8988T (cell line): ENCODE measurements around the gene CARD11.

ENCODE experiments used
- DNase-seq: peaks from one replicate; pipeline ENCODE4 v3.0.0; 2011

The CARD11 gene

GRCh38 chr7:3043544-3044371 lies at the start of gene CARD11:
CARD11 (minus strand) TSS chr7:3043867; CDS start chr7:2958506, 85,361 bp downstream.
- peak; percentile 26 for DNase-seq

- DNase-seq, result no peak
Observed at GRCh38 chr7:3092468-3092867, 48.8 kb upstream of the CARD11 start.

GRCh38 chr7:3091631-3092030 lies 48.0 kb upstream of the CARD11 start:
- no peak for DNase-seq

GRCh38 chr7:3089493-3089892 lies 45.8 kb upstream of the CARD11 start:
- peak; percentile 29 for DNase-seq

- no peak for DNase-seq
Observed at GRCh38 chr7:3087243-3087755, 43.6 kb upstream of the CARD11 start.

GRCh38 chr7:3083350-3083749 lies 39.7 kb upstream of the CARD11 start:
- DNase-seq, result no peak

GRCh38 chr7:3082831-3083230 lies 39.2 kb upstream of the CARD11 start:
- no peak for DNase-seq

- DNase-seq, result no peak
Observed at GRCh38 chr7:3082386-3082785, 38.7 kb upstream of the CARD11 start.

- no peak for DNase-seq
Observed at GRCh38 chr7:3080106-3080505, 36.4 kb upstream of the CARD11 start.

GRCh38 chr7:3078514-3078913 lies 34.8 kb upstream of the CARD11 start:
- DNase-seq, result no peak

- DNase-seq, result no peak
Observed at GRCh38 chr7:3076700-3077099, 33.0 kb upstream of the CARD11 start.

- no peak for DNase-seq
Observed at GRCh38 chr7:3076163-3076562, 32.5 kb upstream of the CARD11 start.

GRCh38 chr7:3075441-3075840 lies 31.8 kb upstream of the CARD11 start:
- no peak for DNase-seq

GRCh38 chr7:3074459-3074821 lies 30.8 kb upstream of the CARD11 start:
- DNase-seq, result no peak

GRCh38 chr7:3073763-3074458 lies 30.2 kb upstream of the CARD11 start:
- DNase-seq, result no peak

GRCh38 chr7:3070908-3071307 lies 27.2 kb upstream of the CARD11 start:
- DNase-seq, result no peak

GRCh38 chr7:3069771-3070449 lies 26.2 kb upstream of the CARD11 start:
- DNase-seq, result no peak

GRCh38 chr7:3068530-3068929 lies 24.9 kb upstream of the CARD11 start:
- no peak for DNase-seq

GRCh38 chr7:3067606-3068380 lies 24.1 kb upstream of the CARD11 start:
- DNase-seq, result no peak

GRCh38 chr7:3067193-3067592 lies 23.5 kb upstream of the CARD11 start:
- no peak for DNase-seq

- no peak for DNase-seq
Observed at GRCh38 chr7:3066506-3066905, 22.8 kb upstream of the CARD11 start.

- DNase-seq, result no peak
Observed at GRCh38 chr7:3065724-3066143, 22.1 kb upstream of the CARD11 start.

- DNase-seq, result no peak
Observed at GRCh38 chr7:3064067-3064466, 20.4 kb upstream of the CARD11 start.
